SK-N-MC (cell line): ENCODE measurements around the gene ALDH4A1.

Experiments
- DNase-seq: peaks from one replicate; pipeline ENCODE4 v3.0.0-alpha.2; 2011; ENCODE audit warnings: low read depth, low spot score
- H3K27ac ChIP-seq: fragments of 200-600 bp; sonication (generic); 2 replicates; pipeline ENCODE4 v1.5.1; 2016; ENCODE audit warnings: mixed run types
- H3K36me3 ChIP-seq: fragments of 200-600 bp; sonication (generic); 2 replicates; pipeline ENCODE4 v1.6.1; 2017; ENCODE audit warnings: antibody characterized with exemption, low read length, mixed read lengths; ENCODE audit not compliant: insufficient read depth
- H3K4me3 ChIP-seq: fragments of 200-600 bp; sonication (generic); 2 replicates; pipeline ENCODE4 v1.5.1; 2016
- H3K9ac ChIP-seq: fragments of 200-600 bp; sonication (generic); 2 replicates; pipeline ENCODE4 v1.8.0; 2017; ENCODE audit warnings: mixed run types, mixed read lengths; ENCODE audit not compliant: insufficient read length
- H3K9me3 ChIP-seq: fragments of 200-600 bp; sonication (generic); 2 replicates; pipeline ENCODE4 v1.6.1; 2017; ENCODE audit warnings: low read depth, mild to moderate bottlenecking, antibody characterized with exemption, low read length, moderate library complexity, mixed read lengths
- EZH2 ChIP-seq: fragments of 200-600 bp; sonication (generic); IDR thresholded peaks from one replicate; pipeline ENCODE4 v1.6.1; 2017; ENCODE audit warnings: antibody characterized with exemption
- FOXP2 ChIP-seq: optimal IDR thresholded peaks from 2 replicates; pipeline ENCODE3; 2011; ENCODE audit warnings: mild to moderate bottlenecking, moderate library complexity; ENCODE audit not compliant: insufficient read depth; ENCODE audit errors: extremely low read length, control extremely low read depth
- POLR2AphosphoS5 ChIP-seq: IDR thresholded peaks from 2 replicates; pipeline ENCODE4 v1.6.1; 2012; ENCODE audit warnings: mild to moderate bottlenecking, low read depth, low read length, borderline replicate concordance

The ALDH4A1 gene

GRCh38 chr1:18882486-18882885 lies 19.9 kb downstream of the ALDH4A1 start:
- no peak overlapping the region for H3K9ac ChIP-seq
- no peak overlapping the region for H3K27ac ChIP-seq
- DNase-seq: no peak
- no peaks in the 10 kb centered on the region for H3K9me3 ChIP-seq
- H3K36me3 ChIP-seq: no peaks in the 10 kb centered on the region
- H3K4me3 ChIP-seq: no peak overlapping the region
- TF ChIP-seq EZH2 (no peak), POLR2AphosphoS5 (no peak), FOXP2 (no peak)

DNA sequence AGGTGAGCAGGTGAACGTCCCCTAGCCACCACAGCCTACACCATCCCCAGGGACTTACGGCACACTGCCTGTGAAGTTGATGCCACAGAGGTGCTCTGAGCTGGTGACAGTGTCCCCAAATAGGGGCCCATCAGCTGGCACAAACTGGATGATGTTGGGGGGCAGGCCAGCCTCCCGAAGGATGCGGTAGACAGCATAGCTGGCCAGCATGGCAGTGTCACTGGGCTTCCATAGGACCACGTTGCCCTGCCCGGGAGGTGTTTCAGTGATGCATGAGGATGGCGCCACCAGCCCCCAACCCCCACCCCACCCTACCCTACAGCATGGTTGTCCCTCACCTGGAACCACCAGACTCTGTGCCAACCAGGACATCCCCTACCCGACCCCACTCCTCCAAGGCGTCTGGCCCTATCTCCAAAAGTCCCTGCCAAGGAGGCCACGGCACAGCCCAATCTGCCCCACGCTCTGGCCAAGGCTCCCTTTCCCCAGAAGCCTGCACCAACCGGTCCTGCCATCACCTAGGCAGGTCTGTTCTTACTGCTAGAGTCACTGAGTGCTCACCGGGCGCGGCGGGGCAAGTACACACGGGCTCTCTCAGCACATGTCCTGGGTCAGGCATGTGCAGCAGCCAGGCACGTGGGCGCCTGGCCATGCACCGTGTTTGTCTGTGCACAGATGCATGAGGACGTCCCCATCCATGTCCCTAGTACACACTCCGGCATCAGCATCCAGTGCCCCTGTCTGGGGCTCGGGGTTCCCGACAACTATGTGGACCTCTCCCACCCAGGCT lies 20.5 kb downstream of the ALDH4A1 start:
- Histone ChIP-seq H3K4me3 (no peak overlapping the region), H3K27ac (no peak overlapping the region), H3K9me3 (no peaks in the 10 kb centered on the region), H3K9ac (no peak overlapping the region), H3K36me3 (no peaks in the 10 kb centered on the region)
- TF ChIP-seq EZH2 (no peak), POLR2AphosphoS5 (no peak), FOXP2 (no peak)
- no peak for DNase-seq

- DNase-seq: no peak
- H3K9ac ChIP-seq: no peak overlapping the region
- TF ChIP-seq EZH2 (no peak), FOXP2 (no peak), POLR2AphosphoS5 (no peak)
- H3K27ac ChIP-seq: no peak overlapping the region
- H3K4me3 ChIP-seq: no peak overlapping the region
- H3K9me3 ChIP-seq: no peaks in the 10 kb centered on the region
- H3K36me3 ChIP-seq: no peaks in the 10 kb centered on the region
These were observed 21.2 kb downstream of the ALDH4A1 start for GRCh38 chr1:18881164-18881563.

- TF ChIP-seq POLR2AphosphoS5 (no peak), EZH2 (no peak), FOXP2 (no peak)
- H3K9ac ChIP-seq: no peak overlapping the region
- no peak overlapping the region for H3K27ac ChIP-seq
- no peak for DNase-seq
- no peaks in the 10 kb centered on the region for H3K36me3 ChIP-seq
- no peaks in the 10 kb centered on the region for H3K9me3 ChIP-seq
- H3K4me3 ChIP-seq: no peak overlapping the region
These were observed 21.8 kb downstream of the ALDH4A1 start for GRCh38 chr1:18880585-18880984.

DNA sequence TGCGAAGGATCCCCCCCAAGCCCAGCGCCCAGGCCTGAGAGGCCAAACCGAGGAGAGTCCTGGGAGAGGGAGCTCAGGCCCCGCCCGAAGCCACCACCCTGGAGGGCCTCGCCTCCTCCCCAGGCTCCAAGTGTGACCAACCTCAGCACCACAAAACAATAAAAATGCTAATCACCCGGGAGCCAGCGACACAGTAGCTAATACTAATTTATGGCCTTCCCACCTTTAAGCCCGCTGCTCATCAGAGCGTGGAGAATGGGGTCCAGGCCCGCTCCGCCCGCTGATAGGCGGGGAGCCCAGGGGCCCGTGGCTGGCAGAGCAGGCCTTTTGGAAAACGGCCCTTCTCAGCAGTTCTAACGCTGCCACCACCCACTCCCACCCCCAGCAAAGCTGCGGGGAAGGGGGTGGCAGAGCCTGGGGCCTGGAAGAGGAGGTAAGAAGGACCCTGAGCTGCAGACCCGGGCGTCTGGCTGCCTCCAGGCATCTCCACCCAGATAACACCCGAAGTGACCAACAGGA lies 22.5 kb downstream of the ALDH4A1 start:
- Histone ChIP-seq H3K36me3 (no peaks in the 10 kb centered on the region), H3K9ac (no peak overlapping the region), H3K4me3 (peak overlapping the region; percentile 12; the same call in 1 of the 2 replicates), H3K27ac (0 out of 2 replicates have a peak overlapping the region, but pooled peaks have one; percentile 2), H3K9me3 (no peaks in the 10 kb centered on the region)
- TF ChIP-seq POLR2AphosphoS5 (peak; percentile 40; the same call in 1 of the 2 replicates), EZH2 (no peak)
- no peak for DNase-seq

DNA sequence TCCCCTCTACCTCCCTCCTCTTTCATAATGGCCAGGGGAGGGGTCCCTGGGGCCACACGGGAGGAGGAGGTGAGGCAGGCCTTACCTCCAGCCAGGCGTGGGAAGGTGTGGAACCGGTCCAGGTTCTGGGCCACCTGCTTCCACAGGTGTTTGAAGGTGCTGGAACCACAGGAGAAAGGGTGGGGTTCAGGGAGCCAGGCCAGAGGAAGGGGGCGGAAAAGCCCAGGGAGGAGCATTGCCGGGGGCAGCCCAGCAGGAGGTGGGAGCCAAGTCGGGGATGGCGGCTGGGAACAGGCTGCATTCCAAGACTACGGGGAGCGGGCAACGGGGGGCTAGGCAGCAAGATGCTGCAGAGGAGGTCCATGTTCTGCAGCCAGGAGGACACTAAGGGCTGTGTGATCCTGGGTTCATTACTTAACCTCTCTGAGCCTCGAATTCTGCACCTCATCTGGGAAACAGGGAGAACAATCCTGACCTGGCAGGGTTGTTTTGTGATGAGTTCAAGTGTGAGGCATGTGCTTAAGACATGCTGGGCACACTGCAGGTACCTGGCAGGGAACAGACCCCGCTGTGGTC lies 23.1 kb downstream of the ALDH4A1 start:
- Histone ChIP-seq H3K4me3 (no peak overlapping the region), H3K9me3 (no peaks in the 10 kb centered on the region), H3K27ac (0 out of 2 replicates have a peak overlapping the region, but pooled peaks have one; percentile 2), H3K36me3 (no peaks in the 10 kb centered on the region), H3K9ac (no peak overlapping the region)
- no peak for TF ChIP-seq POLR2AphosphoS5
- TF ChIP-seq EZH2: no peak
- TF ChIP-seq FOXP2: no peak
- no peak for DNase-seq

DNA sequence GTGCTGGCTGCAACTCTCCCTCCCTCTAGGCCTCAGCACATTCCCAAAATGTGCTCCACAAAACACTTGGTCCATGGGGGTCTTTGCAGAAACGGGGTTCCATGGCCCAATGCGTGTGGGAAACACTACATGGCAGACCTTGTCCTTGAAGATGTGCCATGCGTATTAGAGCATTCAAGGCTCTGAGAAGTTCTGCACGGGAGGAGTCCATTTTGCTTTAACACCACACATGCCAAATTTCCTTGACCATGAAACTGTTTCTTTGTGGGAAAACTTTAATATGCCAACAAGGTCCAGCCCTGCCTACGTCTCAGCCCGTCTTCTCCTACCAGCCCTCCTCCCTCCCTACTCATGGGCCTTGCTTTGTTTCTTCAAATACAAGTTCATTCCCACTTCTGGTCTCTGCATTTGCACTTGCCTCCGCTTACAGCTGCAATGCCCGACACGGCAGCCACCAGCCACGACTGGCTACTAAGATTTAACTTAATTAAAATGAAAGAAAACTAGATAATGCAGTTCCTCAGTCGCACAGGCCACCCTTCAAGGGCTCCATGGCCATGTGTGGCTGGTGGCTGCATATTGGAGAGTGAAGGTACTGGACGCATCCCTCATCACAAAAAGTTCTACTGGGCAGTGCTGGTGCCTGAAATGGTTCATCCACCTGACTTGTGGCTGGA lies 23.7 kb downstream of the ALDH4A1 start:
- H3K36me3 ChIP-seq: no peaks in the 10 kb centered on the region; the same call in 1 of the 2 replicates
- H3K27ac ChIP-seq: peak overlapping the region; percentile 31; the same call in 1 of the 2 replicates
- DNase-seq: no peak
- H3K9me3 ChIP-seq: no peaks in the 10 kb centered on the region
- no peak overlapping the region for H3K4me3 ChIP-seq
- no peak for TF ChIP-seq POLR2AphosphoS5
- no peak for TF ChIP-seq FOXP2
- no peak for TF ChIP-seq EZH2
- no peak overlapping the region for H3K9ac ChIP-seq

DNA sequence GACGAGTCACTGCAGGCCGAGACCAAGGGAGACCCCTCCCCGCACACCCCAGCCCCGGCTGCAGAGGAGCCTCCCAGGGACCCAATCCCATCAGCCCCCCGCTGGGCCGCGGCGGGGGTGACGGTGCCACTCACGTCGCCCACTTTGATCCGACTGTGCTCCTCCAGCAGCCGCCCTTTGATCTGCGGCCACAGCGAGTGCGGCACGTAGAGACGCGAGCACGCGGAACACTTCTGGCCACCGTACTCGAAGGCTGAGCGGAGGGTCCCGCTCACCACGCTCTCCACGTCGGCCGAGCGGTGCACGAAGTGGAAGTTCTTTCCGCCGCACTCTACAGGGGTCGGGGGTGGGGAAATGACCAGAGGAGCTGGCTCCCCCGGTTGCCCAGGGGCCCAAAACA lies 25.1 kb downstream of the ALDH4A1 start:
- H3K9ac ChIP-seq: no peak overlapping the region
- no peak for DNase-seq
- TF ChIP-seq POLR2AphosphoS5 (no peak), EZH2 (no peak), FOXP2 (no peak)
- H3K36me3 ChIP-seq: no peaks in the 10 kb centered on the region; the same call in 1 of the 2 replicates
- H3K27ac ChIP-seq: 0 out of 2 replicates have a peak overlapping the region, but pooled peaks have one; percentile 19
- no peak overlapping the region for H3K4me3 ChIP-seq
- H3K9me3 ChIP-seq: no peaks in the 10 kb centered on the region
